Measurements from ENCODE around the gene KLHL22.

- TF ChIP-seq POLR2AphosphoS5 (IDR thresholded peaks at IDR 0.05; ENCODE audit: low read depth, low read length) (no peak), POLR2A (IDR thresholded peaks at IDR 0.05; ENCODE audit: low read depth, low read length) (no peak)
These were observed 32.1 kb downstream of the KLHL22 start for GRCh38 chr22:20463324-20464095.

Data from GM12892 (cell line).